Endothelial cell of hepatic sinusoid (primary cell): ENCODE results near the gene MAP6D1.
"Not testable (repeated sequence)": the region's sequence is repeated elsewhere in the genome, so short reads cannot be mapped to it uniquely, and the experiment has no call there.

ENCODE experiments used
- in situ Hi-C: cut with HindIII; loops from 2 replicates; pipeline ENCODE4 v1.10.0; 2017; ENCODE audit warnings: low sequenced_read_pairs

Gene MAP6D1

DNA sequence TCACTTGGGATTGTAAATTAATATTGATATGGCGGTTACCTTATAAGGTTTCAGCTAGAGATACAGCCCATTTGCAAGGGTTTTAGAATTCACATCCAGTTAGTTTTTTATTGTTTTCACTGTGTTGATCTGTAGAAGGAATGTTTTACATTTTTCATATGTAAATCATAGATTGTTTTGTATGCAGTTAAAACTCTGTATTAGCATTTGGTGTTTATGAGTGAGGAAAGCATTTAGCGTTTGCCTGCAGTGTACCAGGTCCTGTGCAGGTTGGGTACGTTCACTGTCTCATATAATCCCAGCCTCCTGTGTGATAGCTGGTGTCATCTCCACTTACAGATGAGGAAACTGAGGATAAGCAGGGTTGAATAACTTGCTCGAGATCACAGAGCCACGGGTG lies 23.8 kb downstream of the MAP6D1 start:
- in situ Hi-C loops = no loop called here

- in situ Hi-C loops = no loop called here
Measured at GRCh38 chr3:183800243-183800863, 25.0 kb downstream of the MAP6D1 start.

GRCh38 chr3:183799461-183799860 lies 25.9 kb downstream of the MAP6D1 start:
- in situ Hi-C loops = no loop called here

GRCh38 chr3:183797996-183798395 lies 27.4 kb downstream of the MAP6D1 start:
- in situ Hi-C loops = no loop called here

GRCh38 chr3:183796372-183796771 lies 29.0 kb downstream of the MAP6D1 start:
- in situ Hi-C loops = no loop called here

DNA sequence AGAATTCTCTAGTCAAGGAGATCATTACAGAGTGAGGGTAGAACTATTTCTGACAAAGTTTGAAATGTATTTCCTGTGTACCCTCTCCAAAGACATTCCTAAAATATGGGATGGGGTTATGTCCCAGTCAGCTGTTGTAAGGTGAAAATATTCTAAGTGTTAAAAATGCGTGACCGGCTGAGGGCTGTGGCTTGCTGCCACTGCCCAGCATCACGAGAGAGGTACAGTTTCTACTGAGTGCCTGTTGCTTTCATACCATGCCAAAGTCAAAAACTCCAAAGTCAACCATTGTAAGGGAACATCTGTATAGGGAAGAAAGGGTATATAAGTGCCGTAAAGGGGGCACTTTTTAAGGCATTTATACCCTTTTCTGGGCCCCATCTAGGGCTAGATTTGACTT lies 30.9 kb downstream of the MAP6D1 start:
- in situ Hi-C loops = no loop called here

DNA sequence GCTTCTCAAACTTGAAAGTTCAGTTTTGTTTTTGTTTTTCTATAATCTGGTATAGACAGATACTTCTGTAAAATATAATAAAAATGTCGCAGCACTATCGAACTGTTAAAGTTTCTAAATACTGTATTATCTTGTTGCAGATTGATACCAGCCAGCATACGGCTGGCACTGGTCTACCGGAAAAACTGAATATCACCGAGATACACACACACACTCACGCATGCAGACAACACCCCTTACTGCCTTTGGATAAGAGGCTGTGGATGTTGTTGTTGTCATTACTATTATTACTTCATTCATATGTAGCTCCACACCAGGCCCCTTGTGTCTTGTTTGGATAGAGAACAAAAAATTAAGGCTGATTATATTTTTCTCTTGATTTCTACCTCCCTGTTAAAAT lies 32.4 kb downstream of the MAP6D1 start:
- in situ Hi-C loops = no loop called here

- in situ Hi-C loops = no loop called here
Measured at GRCh38 chr3:183790700-183791099, 34.7 kb downstream of the MAP6D1 start.

GRCh38 chr3:183789826-183790225 lies 35.6 kb downstream of the MAP6D1 start:
- in situ Hi-C loops = no loop called here

GRCh38 chr3:183784503-183784902 lies 40.9 kb downstream of the MAP6D1 start:
- in situ Hi-C loops = not testable (repeated sequence)

- in situ Hi-C loops = no loop called here
Measured at GRCh38 chr3:183782576-183783276, 42.7 kb downstream of the MAP6D1 start.

- in situ Hi-C loops = no loop called here
Measured at GRCh38 chr3:183781246-183781645, 44.1 kb downstream of the MAP6D1 start.

DNA sequence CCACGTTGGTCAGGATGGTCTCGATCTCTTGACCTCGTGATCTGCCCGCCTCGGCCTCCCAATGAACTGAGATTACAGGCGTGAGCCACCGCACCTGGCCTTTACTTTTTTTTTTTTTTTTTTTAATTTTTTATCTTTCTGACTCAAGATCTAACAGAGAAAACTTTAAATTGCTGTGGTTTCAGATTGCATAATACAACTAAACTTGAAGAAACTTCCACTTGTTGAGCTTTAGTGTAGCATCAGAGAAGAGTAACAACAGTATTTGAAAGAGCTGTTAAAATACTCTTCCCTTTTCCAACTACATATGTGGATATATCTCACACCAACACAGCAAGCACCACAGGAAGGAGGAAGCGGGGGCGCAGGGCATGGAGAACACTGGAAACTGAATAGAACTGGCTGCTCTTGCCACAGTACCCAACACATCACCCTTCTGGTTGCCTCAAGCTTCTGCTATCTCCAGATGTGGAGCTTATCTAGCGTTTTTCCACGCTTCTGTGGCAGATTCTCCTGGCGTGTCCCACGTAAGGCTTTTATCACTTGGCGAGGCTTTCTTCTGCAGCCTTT lies 45.4 kb downstream of the MAP6D1 start:
- in situ Hi-C loops = no loop called here

DNA sequence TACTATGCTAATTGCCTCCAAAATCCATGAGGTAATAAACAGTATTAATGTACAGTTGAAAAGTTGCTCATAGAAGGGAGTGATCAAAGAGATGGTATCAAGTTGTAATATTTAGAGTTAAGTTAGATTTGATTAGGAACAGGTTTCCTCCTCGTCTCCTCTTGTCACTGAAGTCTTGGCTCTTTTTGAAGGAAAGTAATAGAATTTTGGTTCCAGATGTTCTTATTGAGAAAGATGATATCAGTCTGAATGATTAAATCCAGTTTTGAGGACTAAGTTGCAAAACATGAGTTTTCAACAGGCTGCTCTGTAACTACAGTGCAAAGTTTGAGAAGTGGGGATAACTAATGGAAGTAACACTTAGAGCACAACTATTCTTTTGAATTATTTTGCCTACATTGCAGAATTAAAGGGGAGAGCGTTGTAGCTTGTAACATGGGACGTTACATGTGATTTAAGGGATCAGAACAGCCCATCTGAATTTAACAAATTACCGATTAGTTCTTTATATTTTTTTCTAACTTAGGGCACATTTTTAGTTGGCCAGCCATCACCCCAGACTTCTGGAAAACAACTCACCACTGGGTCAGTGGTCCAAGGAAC lies 48.3 kb downstream of the MAP6D1 start:
- in situ Hi-C loops = no loop called here

DNA sequence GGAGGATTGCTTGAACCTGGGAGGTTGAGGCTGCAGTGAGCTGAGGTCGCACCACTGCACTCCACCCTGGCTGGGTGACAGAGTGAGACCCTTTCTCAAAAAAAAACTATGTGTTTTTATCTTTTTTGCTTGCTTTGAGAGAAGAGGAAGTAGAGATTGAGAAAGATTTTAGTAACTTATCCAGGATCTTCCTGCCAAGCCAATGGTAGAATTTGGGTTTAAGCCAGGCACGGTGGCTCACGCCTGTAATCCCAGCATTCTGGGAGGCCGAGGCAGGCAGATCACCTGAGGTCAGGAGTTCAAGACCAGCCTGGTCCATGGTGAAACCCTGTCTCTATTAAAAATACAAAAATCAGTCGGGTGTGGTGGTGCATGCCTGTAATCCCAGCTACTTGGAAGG lies 48.9 kb downstream of the MAP6D1 start:
- in situ Hi-C loops = not testable (repeated sequence)

- in situ Hi-C loops = no loop called here
Measured at GRCh38 chr3:183775781-183776180, 49.6 kb downstream of the MAP6D1 start.

GRCh38 chr3:183774631-183775030 lies 50.7 kb downstream of the MAP6D1 start:
- in situ Hi-C loops = no loop called here

GRCh38 chr3:183769453-183769852 lies 55.9 kb downstream of the MAP6D1 start:
- in situ Hi-C loops = no loop called here

- in situ Hi-C loops = no loop called here
Measured at GRCh38 chr3:183768114-183768513, 57.3 kb downstream of the MAP6D1 start.

GRCh38 chr3:183766745-183767606 lies 58.4 kb downstream of the MAP6D1 start:
- in situ Hi-C loops = no loop called here

DNA sequence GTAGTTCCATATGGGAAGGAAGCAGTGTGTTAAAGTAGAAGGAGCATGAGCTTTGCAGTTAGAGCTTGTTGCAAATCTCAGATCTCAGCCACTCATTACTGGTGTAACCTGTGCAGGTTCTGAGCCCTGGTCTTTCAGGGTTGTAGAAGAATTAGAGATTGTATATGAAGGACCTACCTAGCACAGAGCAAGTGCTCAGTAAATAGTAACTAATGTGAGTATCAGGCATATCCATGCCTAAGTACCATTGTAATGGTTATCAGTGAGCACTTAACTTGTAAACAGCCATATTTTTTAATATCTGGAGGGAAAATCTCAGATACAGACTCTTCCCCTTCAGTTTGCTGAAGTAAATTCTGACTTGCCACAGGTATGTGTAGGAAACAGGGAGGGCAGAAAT lies 59.3 kb downstream of the MAP6D1 start:
- in situ Hi-C loops = no loop called here
